GM19395 (cell line): ENCODE measurements around the gene FSHB.
"Not testable (repeated sequence)": the region's sequence is repeated elsewhere in the genome, so short reads cannot be mapped to it uniquely, and the experiment has no call there.

Experiments used
- ATAC-seq: cut with Tn5 transposase; IDR thresholded peaks from one replicate; pipeline ENCODE4 v1.9.1; 2021; ENCODE audit warnings: mild to moderate bottlenecking, moderate library complexity; ENCODE audit not compliant: unreplicated experiment

The FSHB gene

DNA sequence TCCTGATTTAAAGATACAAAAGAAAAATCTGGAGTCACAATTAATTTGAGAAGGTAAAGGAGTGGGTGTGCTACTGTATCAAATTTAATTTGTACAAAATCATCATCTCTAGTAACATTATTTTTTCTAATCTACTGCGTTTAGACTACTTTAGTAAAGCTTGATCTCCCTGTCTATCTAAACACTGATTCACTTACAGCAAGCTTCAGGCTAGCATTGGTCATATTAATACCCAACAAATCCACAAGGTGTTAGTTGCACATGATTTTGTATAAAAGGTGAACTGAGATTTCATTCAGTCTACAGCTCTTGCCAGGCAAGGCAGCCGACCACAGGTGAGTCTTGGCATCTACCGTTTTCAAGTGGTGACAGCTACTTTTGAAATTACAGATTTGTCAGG, at the start of gene FSHB:
TSS of gene FSHB (plus strand) at position 301 of the 400 bp plus-strand sequence. CDS start 889 bp downstream, outside the sequence.
- no peak for ATAC-seq

DNA sequence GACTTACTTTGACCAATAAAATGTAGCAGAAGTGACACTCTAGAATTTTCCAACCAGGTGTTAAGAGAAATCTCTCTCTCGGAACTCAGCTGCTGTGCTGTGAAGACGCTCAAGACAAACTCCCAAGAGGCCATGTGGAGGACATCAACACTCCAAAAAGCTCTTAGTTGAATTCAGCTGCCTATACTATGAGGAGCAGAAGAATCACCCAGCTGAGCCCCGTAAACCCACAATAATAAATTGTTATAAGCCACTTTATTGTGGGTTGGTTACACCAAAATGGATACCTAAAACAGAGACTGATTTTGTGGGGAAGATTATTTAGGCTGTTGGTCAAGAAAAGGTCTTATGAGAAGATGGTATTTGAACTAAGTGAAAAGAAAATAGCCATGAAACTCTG, 44.1 kb upstream of the FSHB start:
- ATAC-seq = no peak

DNA sequence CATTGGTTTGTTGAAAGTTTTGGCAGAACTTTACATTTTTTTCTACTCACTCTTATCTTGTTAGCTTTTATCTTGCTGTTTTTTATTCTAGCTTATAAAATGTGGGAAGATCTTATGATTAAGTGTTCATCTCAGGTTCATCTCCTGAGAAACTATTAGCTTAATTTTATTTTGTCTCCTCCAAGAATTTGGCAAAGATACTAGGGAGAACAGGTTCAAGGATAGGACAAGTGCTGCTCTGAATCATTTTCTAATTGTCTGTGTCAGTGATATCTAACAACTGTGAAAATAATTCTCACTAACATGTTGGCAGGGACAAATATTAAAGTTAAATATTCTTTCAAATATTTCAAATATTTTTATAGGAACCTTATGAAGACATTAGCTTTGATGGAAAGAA, 38.2 kb upstream of the FSHB start:
- ATAC-seq = no peak

DNA sequence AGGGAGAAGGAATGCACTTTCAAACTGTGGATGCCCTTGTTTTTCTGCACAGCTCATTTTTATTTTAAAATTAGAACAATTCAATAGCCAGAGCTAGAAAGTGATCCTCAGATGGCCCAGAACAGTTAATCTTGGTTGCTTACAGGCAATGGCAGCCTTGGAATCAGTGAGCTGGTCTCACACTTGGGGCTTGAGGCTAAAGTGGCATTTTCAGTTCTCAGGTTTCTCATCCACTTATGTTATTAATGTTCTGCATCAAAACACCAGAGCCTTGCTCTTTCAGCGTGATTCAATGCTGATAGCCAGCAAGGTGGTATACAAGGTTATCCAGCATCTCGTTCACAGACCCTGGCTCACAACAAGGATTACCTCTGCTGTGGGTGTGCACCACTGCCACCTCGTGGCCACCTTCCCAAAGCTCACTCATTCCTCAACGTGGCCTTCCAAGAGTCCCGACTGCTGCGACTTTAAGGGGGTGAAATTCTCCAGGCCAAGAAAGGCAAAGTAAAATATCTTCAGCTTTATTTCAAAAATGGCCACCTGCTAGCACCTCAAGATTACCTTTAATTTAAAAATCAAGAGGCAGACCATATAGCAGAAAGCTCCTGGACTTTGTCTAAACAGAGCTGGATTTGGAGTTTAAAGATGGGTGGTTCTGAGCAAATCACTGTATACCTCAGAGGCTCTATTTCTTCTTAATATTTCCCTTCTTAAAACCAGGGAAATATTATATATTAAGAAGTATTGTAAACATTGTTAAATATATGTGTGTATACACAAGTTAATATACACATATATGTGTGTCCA, 34.2 kb upstream of the FSHB start:
- ATAC-seq = peak; percentile 97

DNA sequence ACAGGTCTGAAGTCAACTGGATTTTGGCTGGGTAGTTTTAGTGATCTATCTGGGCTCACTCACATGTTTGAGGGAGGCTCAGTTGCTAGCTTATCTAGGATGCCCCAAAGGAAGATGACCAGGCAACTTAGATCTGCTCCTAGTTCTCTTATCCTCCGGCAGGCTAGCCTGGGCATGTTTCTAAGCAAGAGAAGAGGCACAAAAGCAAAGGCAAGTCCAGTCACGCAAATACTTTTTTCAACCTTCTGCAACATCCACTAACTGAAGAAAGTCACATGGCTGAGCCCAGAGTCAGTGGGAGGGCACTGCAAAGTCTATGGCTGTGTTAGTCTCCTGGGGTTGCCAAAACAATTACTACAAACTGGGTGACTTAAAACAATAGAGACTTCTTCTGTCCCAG, 32.9 kb upstream of the FSHB start:
- no peak for ATAC-seq

DNA sequence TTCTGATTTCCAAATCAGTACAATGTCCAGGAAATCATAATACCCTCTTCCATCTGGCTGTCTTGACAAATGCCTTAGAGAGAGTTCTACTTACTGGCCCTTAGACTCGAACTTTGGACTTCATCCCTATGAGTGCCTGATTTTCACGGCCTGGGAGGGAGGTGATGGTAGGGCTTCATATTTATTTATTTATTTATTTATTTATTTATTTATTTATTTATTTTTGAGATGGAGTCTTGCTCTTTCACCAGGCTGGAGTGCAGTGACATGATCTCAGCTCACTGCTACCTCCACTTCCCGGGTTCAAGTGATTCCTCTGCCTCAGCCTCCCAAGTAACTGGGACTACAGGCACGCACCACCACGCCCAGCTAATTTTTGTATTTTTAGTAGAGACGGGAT, 27.8 kb upstream of the FSHB start:
- not testable (repeated sequence) for ATAC-seq

DNA sequence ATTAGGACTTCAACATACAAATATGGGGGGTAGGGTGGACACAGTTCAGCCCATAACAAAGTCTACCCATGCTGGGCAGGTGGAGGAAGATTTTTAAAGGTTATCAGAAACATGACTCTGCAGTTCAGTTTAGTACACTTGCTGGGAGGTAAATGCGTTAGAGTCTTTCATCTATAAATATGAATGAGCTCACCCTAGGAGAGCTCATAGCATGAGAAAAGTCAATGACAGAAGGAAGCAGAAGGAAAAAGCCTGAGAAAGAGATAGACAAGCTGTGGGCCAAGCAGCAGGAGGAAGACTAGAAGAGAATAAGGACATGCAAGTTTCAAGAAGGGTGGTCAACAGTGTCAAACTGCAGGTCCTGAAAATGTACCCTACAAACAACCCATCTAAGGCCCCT, 27.0 kb upstream of the FSHB start:
- no peak for ATAC-seq

DNA sequence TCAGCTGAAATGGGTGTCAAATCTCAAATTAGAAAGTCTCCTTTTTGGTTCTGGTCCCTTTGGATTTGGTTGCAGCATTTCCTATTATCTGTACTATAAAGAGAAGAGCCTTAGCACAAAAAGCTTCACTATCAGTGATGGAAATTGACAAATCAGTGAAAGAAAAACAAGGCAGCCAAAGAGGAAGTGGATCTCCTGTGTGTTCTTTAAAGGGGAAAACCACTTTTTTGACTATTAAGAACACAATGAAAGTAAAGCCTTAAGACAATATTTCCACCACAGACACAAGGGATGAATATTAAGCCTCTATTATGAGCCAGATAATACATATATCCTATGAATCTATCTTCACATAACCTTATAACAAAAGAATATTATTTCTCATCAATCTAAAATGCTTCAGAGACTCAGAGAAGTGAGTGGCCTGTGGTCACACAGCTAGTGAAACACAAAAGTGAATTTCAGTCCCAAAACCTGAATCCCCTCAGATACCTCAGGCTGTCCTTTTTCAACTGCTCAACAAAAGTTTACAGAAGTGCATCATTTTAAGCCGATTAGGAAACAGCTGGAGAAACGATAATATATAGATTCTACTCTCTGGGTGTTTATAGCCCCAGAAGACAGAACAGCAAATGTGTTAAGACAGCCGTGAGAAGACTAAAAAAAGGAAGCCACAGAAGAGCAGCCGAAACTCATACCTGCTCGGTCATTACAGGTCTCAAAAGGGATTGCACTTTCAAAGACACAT, 24.4 kb upstream of the FSHB start:
- peak; percentile 94 for ATAC-seq

DNA sequence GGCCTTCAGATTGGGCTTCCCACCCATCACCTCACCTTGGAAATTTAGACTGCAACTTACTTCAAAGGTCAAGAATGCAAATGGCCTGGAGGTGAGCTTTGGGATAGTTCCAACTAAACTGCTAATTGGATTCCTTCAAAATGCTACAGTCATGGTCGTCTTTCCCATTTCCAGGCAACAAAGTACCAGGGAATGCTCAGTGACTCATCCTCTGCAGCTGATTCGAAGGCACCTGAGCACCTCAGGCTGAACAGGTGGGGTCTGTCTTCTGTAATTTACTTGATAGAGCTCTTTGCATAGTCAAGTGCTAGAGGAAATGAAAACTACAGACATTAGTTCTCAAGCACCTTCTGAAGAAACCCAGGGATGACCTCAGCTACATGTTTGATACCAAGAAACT, 20.5 kb upstream of the FSHB start:
- no peak for ATAC-seq

DNA sequence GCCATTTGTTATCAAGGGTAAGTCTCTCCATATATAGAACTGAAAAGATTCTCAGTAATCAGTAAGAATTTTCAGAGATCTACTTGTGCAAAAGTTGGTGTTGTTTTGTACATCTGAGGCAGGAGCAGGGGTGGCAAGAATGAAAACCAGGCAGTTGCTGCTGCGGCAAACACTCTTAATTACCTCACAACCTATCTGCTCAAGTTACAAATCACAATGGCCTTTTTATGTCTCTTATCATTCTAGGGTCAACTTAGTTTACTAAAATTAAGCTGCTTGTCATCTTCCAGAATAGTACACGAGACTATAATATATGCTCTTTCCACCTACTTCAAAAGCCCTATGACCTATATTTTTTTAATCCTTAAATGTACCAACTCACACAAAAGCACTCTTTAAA, 14.3 kb upstream of the FSHB start:
- ATAC-seq = no peak

DNA sequence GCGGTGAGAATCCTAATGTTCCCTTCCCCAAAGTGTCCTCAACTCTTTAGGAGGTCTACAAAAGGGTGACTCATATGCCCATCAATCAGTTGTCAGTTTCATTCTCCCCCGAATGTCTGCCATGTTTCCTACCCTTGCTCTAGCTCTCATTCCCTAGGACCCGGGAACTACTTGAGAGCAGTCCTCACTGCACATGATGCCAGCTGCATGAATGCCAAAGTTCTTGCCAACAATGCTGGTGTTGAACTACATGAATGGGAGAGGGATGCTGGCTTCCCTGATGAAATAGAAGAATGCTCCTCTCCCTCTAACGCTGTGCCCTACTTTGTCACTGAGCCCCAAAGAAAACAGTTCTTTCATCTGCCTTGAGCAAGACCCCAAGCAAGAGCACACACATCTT, 12.5 kb upstream of the FSHB start:
- no peak for ATAC-seq

DNA sequence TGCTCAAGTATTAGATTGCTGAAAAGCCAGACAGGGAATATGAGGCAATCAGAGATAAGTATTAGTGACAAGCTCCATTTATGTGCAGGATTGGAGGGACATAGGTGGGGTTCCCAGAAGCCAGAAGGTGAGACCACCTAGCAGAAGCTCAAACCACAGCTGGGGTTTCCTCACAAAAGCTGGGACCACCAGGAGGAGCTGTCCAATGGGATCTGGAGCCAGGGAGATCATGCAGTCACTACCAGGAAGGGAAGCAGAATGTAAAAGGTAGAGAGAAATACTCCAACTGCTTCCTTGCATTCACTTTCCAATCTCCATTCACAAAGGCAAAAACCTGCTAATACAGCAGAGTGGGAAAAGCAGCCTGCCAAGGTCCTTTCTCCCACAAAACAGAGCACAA, 5.2 kb upstream of the FSHB start:
- ATAC-seq = no peak

DNA sequence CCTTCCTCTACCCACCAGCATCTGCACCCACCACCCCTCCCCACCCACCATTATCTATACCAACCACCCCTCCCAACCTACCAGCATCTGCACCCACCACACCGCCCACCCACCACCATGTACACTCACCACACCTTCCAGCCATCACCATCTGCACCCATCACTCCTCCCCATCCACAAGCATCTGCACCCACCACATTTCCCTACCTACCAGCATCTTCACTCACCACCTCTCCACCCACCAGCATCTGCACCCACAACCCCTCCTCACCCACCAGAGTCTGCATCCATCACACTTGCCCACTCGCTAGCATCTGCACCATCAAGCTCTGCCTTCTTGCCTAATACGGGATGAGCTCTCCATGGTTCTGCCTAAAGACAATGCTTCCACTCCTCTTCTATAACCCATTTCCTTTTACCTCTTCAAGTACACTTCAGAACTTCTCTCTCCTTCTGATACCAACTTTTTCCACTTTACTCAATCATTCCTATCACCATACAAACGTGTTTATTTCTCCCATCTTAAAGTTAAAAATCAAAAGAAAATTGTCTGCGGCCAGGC, 2.4 kb upstream of the FSHB start:
- no peak for ATAC-seq

DNA sequence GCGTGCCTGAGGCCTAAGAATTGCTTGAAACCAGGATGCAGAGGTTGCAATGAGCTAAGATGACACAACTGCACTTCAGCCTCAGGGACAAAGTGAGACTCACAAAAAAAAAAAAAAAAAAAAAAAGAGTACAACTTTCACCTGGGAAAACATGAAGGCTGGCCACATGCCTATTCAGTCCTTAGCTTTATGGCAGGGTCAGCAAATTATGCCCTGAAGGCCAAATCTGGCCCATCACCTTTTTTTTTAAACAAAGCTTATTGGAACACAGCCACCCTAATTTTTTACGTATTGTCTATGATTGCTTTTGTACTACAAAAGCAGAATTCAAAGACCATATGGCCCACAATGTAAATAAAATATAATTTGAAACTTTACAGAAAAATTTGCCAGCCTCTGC, 8.2 kb downstream of the FSHB start:
- ATAC-seq = no peak

DNA sequence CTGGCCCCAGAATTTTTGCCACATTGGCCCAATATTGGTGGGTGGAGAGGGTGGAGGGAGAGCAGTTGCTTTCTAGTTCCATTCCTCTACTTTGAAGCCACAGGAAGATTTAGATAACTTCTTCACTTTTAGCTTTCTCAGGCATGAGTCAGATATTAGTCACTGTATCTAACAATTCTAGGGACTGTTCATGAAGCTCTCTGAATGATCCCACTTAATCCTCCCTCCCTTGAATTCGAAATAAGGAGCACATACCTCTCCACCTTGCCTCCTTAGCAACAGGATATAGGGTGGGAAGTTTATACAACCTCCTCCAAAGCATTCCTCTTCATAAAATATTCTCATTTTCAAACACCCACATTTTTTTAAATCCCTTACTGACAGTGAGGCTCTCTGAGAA, 13.5 kb downstream of the FSHB start:
- no peak for ATAC-seq

DNA sequence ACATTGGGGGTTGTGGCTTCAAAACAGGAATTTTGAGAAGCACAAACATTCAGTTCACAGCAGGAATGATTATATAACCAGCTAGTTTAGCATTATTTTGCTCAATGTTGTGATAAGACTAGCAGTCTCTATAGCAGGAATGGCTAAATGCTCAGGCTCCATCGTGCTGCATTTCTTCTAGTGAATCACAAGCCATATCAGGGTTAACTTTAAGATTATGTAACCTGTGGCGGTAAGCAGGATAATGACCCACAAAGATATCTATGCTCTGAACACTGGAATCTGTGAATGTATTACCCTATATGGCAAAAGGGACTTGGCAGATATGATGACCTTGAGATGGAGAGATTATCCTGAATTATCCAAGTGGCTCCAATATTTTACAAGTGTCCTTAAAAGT, 14.8 kb downstream of the FSHB start:
- ATAC-seq = no peak

DNA sequence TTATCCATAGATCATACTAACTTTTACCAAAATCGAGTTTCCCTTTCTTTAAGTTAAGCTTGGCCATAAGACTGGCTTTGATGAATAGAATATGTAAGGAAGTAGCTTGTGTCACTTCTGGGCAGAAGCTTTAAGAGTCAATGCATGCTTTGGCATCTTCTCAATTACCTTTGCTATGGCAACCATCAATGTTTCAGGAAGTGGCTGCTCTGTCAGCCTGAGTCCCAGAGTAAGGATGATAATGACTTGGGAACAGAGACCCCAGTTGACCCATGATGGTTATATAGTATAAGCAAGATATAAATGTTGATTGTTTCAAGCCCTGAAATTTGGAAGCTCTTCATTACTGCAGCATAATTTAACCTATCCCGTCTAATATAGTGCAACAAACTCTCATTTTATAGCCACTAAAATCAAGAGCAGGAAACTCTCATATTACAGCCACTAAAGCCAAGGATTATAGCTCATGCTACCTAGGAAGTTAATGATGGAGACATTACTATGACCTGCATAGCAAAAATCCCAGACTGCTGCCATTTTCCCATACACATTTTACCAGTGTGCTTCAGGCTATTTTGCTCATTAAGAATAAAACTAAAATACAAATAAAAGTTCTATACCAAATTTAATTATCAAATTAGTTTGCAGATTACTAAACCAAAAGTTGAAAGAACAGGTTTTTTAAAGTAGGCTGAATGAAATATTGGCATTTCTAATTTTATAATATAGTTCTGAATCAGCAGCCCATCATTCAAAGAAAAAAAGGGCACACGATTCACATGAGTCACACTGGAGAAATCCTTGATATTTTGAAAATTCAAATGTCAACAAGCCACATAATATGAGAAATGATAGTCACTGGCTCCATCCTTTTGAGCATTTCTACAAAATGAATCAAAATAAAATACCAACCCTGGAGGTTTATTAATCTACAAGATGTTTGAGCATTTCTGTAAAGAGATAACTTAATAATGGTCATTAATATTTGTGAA, 23.8 kb downstream of the FSHB start:
- ATAC-seq = no peak

DNA sequence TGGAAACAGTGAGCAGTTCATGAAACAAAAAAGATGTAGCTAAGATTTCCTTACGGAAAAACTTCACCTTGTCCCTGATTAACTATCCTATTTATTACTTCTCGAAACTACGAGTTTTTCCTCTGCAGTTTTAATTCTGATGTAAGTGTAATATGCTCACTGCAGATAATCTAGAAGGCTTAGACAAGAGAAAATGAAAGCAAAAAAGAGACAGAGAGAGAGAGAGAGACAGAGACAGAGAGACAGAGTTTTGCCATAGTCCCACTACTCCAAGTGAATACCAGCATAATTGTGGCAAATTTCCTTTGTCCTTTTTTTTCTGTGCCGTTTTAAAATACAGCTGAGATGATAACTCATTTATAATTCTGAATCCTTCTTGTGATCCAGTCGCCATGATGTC, 24.8 kb downstream of the FSHB start:
- ATAC-seq = no peak

DNA sequence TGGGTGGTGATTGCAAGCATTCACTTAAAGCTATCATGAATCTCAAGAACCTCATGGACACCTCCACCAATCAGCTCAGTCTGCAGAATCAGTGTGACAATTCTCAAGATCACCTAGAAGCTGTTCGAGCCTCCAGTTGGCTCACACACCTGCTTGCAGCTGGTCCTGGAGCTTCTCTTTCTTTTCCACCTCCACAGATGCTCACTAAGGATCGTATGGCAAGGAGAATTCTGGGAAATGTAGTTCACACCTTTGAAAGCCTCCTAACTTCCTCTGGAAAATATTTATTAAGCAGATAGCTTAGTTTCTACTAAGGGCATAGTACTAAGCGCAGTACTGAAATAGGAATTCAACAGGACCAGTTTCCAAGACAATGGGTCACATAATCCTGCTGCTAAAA, 26.2 kb downstream of the FSHB start:
- no peak for ATAC-seq

DNA sequence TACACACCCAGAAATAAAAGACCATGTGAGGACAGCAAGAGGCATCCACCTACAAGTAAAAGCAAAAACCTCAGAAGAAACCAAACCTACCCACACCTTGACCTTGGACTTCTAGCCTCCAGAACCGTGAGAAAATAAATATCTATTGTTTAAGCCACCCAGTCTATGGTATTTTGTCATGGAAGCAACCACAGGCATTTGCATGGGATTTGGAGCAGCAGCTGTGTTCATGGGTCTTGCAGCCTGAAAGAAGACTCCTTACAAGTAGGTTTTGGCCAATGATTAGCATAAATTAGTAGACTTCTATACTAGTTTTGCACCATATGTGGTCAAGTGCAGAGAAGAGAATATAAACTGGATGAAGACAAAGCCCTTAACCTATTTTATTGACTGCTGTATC, 27.9 kb downstream of the FSHB start:
- no peak for ATAC-seq

DNA sequence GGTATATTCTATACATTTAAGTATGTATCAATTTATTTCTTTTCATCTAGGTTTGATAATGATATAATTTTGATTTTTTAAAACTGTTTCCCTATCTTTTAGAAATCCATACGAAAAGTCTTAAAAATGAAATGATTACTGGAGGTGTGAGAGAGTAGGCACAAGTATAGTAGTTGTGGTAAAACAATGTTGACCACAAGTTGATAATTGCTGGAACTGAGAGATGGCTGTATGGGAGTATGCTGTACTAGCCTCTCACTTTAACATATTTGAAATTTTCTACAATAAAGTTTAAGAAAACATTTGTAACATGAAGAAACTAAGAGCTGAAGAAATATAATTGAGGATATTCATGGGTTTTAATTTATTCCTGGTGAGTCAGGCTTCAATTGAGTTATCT, 30.0 kb downstream of the FSHB start:
- ATAC-seq = peak; percentile 94
